SK-N-SH treated with all-trans-retinoic acid at 6 μM for 48 hours (cell line): Measurements from ENCODE around the gene ZNF346.

Experiments
- CSDC2 ChIP-seq: fragments of 250-450 bp; sonication (Bioruptor Pico); IDR thresholded peaks from 2 replicates; pipeline ENCODE4 v1.5.0; 2020; ENCODE audit warnings: mild to moderate bottlenecking, moderate library complexity
- PATZ1 ChIP-seq: fragments of 250-450 bp; sonication (Bioruptor Pico); IDR thresholded peaks from 2 replicates; pipeline ENCODE4 v1.8.0; 2020; ENCODE audit warnings: mild to moderate bottlenecking, moderate library complexity, borderline replicate concordance
- ZFP3 ChIP-seq: fragments of 250-450 bp; sonication (Bioruptor Pico); IDR thresholded peaks from 2 replicates; pipeline ENCODE4 v1.5.0; 2020; ENCODE audit warnings: mild to moderate bottlenecking, moderate library complexity
- ZNF565 ChIP-seq: fragments of 450-650 bp; formaldehyde crosslinking; conservative IDR thresholded peaks from 2 replicates; pipeline ENCODE4 v1.5.0; 2020; ENCODE audit warnings: low read depth, mild to moderate bottlenecking, moderate library complexity

GRCh38 chr5:177092178-177093081 is 69.9 kb downstream of the ZNF346 start:
- no peak for TF ChIP-seq CSDC2 (CRISPR knock-in tag)
- no peak for TF ChIP-seq PATZ1 (CRISPR knock-in tag)
- no peak for TF ChIP-seq ZNF565
- no peak for TF ChIP-seq ZFP3 (CRISPR knock-in tag)
